MCF 10A (cell line): Measurements from ENCODE around the gene VSIG10L2. TPM values are rescaled to one million over a fixed set of nuclear protein-coding genes. Genes with fewer than 3 reads are reported as not detected.
"Not testable (repeated sequence)": the region's sequence is repeated elsewhere in the genome, so short reads cannot be mapped to it uniquely, and the experiment has no call there.

Experiments
- BruUV-seq: library from RNA; stranded (reverse); fragments of 400-500 nt; replicated peaks from 2 replicates; lab custom pipeline; 2021; lab: Mats Ljungman, UMichigan
- CTCF ChIA-PET: fragments of 300-600 bp; sonication (Branson Sonifier 250); formaldehyde crosslinking; extraction: SDS; loops from one replicate; lab custom pipeline; 2021; ENCODE audit warnings: antibody characterized with exemption, inconsistent platforms; lab: Yijun Ruan, JAX
- POLR2A ChIA-PET: fragments of 300-600, 350-650 bp; sonication (Branson Sonifier 250); formaldehyde crosslinking; extraction: SDS; loops from one replicate; lab custom pipeline; 2020; ENCODE audit warnings: antibody characterized with exemption, inconsistent platforms; lab: Yijun Ruan, JAX
- DNase-seq: peaks from one replicate; pipeline ENCODE4 v3.0.0-alpha.2; 2018; ENCODE audit not compliant: unreplicated experiment
- H3K27ac Mint-ChIP-seq: one replicate; pipeline ENCODE4 v1.8.0; 2022; ENCODE audit warnings: mild to moderate bottlenecking, low read depth, mixed read lengths; ENCODE audit not compliant: unreplicated experiment
- H3K27me3 Mint-ChIP-seq: one replicate; pipeline ENCODE4 v1.8.0; 2022; ENCODE audit warnings: mixed read lengths; ENCODE audit not compliant: insufficient read depth, unreplicated experiment
- H3K36me3 Mint-ChIP-seq: one replicate; pipeline ENCODE4 v1.8.0; 2022; ENCODE audit warnings: mild to moderate bottlenecking, moderate library complexity, mixed read lengths; ENCODE audit not compliant: insufficient read depth, unreplicated experiment
- H3K4me1 Mint-ChIP-seq: one replicate; pipeline ENCODE4 v1.8.0; 2022; ENCODE audit warnings: mixed read lengths; ENCODE audit not compliant: insufficient read depth, unreplicated experiment
- H3K4me3 Mint-ChIP-seq: one replicate; pipeline ENCODE4 v1.8.0; 2022; ENCODE audit warnings: mild to moderate bottlenecking, moderate library complexity, mixed read lengths; ENCODE audit not compliant: unreplicated experiment
- H3K9me3 Mint-ChIP-seq: one replicate; pipeline ENCODE4 v1.8.0; 2022; ENCODE audit warnings: mixed read lengths; ENCODE audit not compliant: unreplicated experiment
- intact Hi-C: fragments of 100-400 bp; cut with micrococcal nuclease; formaldehyde crosslinking; loops from 2 replicates; pipeline ENCODE4 v1.14.1; 2022
- total RNA-seq: library from RNA; stranded (reverse); gene quantifications from 2 replicates; pipeline ENCODE4 v1.2.3, GENCODE V29; 2022
- TF ChIP-seq, protein P1 (sequence below): fragments of 200-600 bp; IDR thresholded peaks from one replicate; pipeline ENCODE4 v1.8.0; 2022; ENCODE audit warnings: antibody characterized with exemption, mild to moderate bottlenecking; ENCODE audit not compliant: unreplicated experiment

The VSIG10L2 gene
- total RNA-seq, 1 experiment from 2014 or later: not detected

DNA sequence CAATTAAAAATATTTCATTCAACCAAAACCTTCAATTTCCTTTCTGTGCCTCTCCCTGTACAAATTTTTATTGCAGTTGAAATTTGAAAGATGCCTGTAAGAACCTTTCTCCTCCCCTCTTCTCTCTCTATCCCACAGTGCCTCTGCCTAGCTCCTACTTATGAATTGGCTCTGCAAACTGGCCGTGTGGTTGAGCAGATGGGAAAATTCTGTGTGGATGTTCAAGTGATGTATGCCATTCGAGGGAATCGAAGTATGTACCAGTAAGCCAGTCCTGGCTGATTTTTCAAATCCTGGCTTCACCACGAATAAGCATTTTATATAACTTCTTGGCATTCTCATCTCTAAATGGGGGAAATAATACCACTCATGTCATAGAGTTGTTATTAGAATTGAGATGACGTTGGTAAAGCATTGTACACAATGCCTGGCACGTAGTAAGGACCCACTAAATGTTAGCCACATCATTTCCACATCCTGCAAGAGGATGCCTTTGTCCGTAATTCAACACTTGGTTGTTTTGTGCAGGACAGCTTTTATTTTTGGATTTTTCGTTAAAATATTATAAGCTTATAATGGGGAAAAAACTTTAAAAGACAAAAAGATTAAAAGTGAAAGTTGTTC, 35.5 kb upstream of the VSIG10L2 start:
- Mint-ChIP-seq H3K27me3 (peaks cover 49% of the 10 kb centered on the region), H3K4me3 (no peak overlapping the region), H3K36me3 (no peaks in the 10 kb centered on the region), H3K9me3 (no peaks in the 10 kb centered on the region), H3K27ac (no peak overlapping the region), H3K4me1 (no peaks in the 10 kb centered on the region)
- no TSS peak for BruUV-seq
- DNase-seq: no peak
- CTCF ChIA-PET: interaction anchor here (0.6 to 1.3 kb wide), 5 partner anchors 12 to 346 kb away, joined by 3 to 5 read pairs (median 3); no protein-coding TSS in a partner anchor
- intact Hi-C loops: no loop called here
- TF ChIP-seq, protein P1, sequence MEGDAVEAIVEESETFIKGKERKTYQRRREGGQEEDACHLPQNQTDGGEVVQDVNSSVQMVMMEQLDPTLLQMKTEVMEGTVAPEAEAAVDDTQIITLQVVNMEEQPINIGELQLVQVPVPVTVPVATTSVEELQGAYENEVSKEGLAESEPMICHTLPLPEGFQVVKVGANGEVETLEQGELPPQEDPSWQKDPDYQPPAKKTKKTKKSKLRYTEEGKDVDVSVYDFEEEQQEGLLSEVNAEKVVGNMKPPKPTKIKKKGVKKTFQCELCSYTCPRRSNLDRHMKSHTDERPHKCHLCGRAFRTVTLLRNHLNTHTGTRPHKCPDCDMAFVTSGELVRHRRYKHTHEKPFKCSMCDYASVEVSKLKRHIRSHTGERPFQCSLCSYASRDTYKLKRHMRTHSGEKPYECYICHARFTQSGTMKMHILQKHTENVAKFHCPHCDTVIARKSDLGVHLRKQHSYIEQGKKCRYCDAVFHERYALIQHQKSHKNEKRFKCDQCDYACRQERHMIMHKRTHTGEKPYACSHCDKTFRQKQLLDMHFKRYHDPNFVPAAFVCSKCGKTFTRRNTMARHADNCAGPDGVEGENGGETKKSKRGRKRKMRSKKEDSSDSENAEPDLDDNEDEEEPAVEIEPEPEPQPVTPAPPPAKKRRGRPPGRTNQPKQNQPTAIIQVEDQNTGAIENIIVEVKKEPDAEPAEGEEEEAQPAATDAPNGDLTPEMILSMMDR: no peak
- POLR2A ChIA-PET: interaction anchor here (1.2 to 1.4 kb wide), 2 partner anchors 9 to 13 kb away, joined by 3 to 6 read pairs; no protein-coding TSS in a partner anchor

DNA sequence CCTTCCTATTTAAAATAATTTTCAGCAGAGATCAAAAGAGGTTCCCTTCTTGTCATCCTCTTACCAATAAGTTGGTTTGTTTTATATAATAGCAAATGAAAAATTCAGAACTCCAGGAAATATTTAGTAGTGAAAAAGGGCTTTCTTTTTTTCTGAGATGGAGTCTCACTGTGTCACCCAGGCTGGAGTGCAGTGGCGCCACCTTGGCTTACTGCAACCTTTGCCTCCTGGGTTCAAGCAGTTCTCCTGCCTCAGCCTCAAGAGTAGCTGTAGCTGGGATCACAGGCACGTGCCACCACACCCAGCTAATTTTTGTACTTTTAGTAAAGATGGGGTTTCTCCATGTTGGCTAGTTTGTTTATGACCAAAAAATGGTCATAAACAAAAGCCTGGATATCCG, 31.2 kb upstream of the VSIG10L2 start:
- H3K36me3 Mint-ChIP-seq, H3K4me1 Mint-ChIP-seq, intact Hi-C loops, H3K9me3 Mint-ChIP-seq, DNase-seq, H3K27ac Mint-ChIP-seq, H3K4me3 Mint-ChIP-seq, BruUV-seq: not testable (repeated sequence)
- ChIA-PET POLR2A (interaction anchor here (1.1 kb wide), 1 partner anchor 354 kb away, joined by 3 read pairs; the partner anchor contains the start of genes FOXRED1 and SRPRA), CTCF (interaction anchor here (0.7 to 2.7 kb wide), 3 partner anchors 9 to 147 kb away, joined by 3 to 15 read pairs (median 5); partner anchors contain the start of gene CDON)
- H3K27me3 Mint-ChIP-seq: peaks cover 71% of the 10 kb centered on the region

DNA sequence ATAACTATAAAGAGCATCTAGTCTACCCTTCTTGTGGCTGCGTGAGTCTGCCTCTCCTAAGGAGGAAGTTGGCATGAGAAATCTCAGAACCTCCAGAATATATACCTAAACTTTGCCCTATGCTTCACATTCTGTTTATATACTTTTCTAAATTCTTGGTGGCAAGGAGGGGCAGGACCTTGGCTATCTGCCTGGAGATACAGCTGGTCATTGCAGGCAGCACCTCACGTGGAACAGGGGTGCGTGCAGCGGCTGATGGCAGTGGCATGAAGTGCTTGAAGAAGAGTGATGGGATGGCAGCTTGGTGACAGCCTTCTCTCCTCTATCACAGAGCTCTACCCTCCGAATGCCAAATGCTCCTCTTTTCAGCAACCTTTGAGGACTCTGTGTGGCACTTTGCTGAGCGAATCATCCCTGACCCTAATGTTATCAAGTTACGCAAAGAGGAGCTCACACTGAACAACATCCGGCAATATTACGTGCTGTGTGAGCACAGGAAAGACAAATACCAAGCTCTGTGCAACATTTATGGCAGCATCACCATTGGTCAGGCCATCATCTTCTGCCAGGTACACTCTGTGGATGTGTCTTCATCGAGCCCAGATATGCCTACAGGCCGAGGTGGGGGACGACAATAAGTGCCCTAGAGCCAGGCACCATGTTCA, 29.0 kb upstream of the VSIG10L2 start:
- POLR2A ChIA-PET: no interaction called here

DNA sequence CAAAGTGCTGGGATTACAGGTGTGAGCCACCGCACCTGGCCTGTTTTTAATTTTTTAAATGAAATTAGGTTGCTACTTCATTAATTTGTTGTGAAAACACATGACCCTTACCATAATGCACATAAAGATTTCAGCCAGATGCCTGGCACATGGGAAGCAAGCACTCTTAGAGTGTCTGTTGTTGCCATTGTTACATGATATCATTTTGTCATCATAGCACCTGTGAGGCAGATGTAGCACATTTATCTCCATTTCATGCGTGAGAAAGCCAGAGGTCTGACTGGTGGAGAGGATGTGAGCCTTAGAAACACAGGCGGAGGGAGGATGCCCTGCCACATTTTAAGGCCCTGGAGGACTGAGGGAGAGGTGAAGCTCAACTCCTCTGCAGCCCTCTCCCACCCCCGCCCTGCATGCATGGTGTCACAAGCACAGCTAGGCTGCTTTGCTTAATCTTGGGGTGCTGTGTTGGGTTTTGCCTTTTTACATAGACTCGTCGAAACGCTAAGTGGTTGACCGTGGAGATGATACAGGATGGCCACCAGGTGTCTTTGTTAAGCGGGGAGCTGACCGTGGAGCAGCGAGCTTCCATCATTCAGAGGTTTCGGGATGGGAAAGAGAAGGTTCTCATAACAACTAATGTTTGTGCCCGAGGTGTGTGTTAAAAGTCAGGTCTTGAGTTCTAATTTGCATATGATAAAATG, 27.6 kb upstream of the VSIG10L2 start:
- TF ChIP-seq, protein P1: no peak

More for the DNA sequence above, 29.0 kb upstream of the VSIG10L2 start:
- Mint-ChIP-seq H3K4me3 (no peak overlapping the region), H3K36me3 (no peaks in the 10 kb centered on the region), H3K27ac (no peak overlapping the region), H3K4me1 (no peaks in the 10 kb centered on the region), H3K9me3 (no peaks in the 10 kb centered on the region), H3K27me3 (peaks cover 63% of the 10 kb centered on the region)
- CTCF ChIA-PET: interaction anchor here (1.2 to 3.9 kb wide), 4 partner anchors 24 to 277 kb away, joined by 3 to 19 read pairs (median 10); no protein-coding TSS in a partner anchor
- no peak for DNase-seq
- no TSS peak for BruUV-seq
- TF ChIP-seq, protein P1: no peak
- intact Hi-C loops: no loop called here

More for the DNA sequence above, 27.6 kb upstream of the VSIG10L2 start:
- no peak for DNase-seq
- Mint-ChIP-seq H3K36me3 (no peaks in the 10 kb centered on the region), H3K4me1 (no peaks in the 10 kb centered on the region), H3K9me3 (no peaks in the 10 kb centered on the region), H3K27ac (no peak overlapping the region), H3K27me3 (peaks cover 59% of the 10 kb centered on the region), H3K4me3 (no peak overlapping the region)
- intact Hi-C loops: no loop called here
- CTCF ChIA-PET: interaction anchor here (1.2 to 3.9 kb wide), 3 partner anchors 143 to 277 kb away, joined by 3 to 19 read pairs (median 7); no protein-coding TSS in a partner anchor
- BruUV-seq: no TSS peak
- POLR2A ChIA-PET: interaction anchor here (0.7 to 1.0 kb wide), 2 partner anchors 9 to 87 kb away, joined by 3 read pairs; no protein-coding TSS in a partner anchor
